NCI-H146 (cell line): ENCODE measurements around the gene DCC.

Source experiments
- DNase-seq: peaks from one replicate; lab custom pipeline; 2025; lab: John Stamatoyannopoulos, UW

The DCC gene

DNA sequence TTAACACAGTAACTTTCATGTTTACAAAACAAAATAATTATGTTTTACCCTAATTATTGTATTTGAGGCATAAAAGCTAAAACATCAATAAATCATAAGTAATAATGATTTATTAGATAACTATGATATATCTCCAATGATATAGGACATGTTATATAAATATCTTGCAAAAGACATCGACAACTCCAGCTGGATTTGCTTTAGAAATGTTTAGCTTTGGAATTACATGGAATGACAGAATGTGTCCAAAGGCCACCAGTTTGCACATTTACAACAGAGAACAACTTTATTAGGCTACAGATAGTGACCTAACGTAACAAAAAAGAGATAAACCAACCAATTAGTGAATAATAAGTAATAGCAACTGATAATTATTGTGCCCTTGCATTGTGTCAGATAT is 475.7 kb downstream of the DCC start:
- no peak for DNase-seq

DNA sequence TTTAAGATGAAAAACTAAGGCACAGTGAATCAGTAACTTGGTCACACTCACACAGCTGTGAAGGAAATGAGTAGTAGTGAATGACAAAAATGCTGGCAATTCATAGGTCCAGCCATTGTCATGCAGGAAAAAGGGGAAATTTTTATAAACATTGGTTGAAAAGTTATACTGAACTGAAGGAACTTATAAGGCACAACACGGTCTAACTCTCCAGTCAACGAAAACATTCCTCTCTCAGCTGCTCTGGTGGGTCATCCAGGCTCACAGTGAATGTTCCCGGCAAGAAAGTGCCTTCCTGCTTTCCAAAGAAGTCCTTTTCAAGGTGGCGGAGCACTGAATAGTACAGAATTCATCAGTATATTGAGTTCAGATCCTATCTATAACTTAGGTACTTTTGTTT is 476.1 kb downstream of the DCC start:
- DNase-seq: no peak

DNA sequence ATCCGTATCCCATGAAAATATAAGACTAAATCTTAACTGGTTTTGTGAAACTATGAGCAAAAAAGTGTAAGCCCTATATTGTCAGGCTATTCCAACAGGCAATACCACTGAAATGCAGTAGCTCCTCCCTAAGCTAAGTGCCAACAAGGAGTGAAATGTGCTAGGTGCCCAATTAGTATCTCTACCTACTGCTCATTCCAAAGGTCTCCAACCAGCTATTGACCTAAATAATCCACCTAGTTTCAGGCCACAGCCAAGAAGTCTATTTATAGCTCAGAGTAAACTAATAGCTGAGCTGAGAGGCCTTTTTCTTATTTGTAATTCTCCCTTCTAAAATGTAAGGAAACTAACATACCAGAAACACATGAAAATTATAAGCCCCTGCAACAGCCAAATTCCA is 482.2 kb downstream of the DCC start:
- no peak for DNase-seq

DNA sequence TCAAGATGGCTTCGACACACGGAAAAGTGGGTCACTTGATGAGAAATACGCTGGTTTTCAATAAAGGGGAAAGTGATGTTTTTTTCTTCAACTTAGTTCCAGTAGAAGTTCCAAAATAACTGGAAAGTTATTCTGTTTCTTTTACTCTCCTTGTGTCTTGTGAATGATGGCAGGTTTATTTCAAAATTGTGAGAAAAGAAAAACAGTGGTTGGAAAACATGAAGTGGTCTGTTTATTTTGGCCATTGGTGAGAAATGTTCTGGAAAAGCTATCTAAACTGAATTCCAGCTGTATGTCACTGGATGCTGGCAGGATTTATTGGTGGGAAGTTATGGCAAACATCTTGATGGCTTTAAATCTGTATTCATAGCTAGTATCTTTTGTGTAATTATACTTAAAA is 484.1 kb downstream of the DCC start:
- DNase-seq: no peak

DNA sequence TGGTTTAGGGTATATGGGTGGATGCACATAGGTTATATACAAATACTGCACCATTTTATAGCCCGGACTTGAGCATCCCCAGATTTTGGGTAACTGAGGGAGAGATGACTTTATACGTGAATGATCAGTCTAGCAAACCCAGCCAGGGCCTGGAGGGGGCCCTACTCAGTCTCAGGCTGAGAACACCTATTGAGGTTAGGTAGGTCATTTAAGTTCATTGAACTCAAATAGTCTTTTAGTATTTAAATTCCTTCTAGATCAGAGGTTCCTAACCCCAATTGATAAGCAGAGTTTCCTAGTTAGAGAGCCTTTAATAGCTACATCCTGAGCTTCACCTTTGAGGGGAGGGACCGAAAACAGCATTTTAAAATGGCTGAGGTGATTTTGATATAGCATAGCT is 487.0 kb downstream of the DCC start:
- no peak for DNase-seq

DNA sequence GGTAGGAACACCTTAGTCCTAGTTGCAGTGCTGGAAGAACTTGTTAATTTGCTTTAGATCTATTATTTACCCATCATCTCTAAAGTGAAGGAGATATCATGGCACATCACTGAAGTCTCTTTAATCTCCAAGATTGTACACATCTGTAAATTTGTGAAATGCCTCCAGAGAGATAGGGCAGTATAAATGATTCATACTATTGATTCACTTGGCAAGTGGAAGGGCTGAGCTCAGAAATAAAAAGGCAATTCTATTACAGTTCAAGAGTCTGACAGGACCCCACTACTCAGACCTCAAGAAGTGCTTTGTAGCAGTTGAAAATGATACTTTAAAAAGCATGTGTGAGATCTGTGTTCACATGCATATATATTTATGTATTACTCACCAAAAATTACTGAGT is 489.3 kb downstream of the DCC start:
- DNase-seq: no peak

DNA sequence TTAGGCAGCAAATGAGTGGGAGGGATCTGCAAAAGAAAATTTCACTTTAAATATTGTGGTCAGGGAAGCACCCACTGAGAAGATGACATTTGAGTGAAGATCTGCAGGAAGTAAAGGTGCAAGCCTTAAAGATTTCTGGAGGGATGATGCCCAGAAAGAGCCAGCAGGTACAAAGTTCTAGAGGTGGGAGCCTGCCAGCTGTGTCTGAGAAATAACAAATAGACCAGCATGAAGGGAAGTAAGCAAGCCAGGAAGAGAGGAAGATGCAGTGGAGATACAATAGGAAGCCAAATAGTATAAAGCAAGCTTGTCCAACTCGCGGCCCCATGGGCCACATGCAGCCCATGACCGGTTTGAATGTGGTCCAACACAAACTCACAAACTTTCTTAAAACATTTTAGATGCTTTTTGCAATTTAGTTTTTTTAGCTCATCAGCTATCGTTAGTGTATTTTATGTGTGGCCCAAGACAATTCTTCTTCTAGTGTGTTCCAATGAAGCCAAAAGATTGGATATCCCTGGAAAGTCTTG is 489.9 kb downstream of the DCC start:
- no peak for DNase-seq

DNA sequence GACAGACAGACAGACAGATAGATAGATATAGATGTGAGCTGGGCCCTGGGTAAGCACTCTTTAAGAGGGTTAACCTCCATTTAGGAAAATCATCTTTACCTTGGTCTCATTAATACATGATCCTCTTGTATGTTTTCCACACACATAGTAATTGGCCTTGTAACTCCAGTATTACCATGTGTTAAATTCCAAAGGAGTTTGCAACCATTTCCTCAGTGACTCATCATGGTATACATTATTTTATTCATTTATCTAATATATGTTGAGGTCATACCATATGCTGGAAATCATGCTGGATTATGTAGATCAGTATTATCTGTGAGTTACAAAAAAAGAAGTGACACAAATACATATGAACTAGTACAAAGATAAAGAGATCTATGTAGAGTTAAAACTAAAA is 504.3 kb downstream of the DCC start:
- DNase-seq: no peak

DNA sequence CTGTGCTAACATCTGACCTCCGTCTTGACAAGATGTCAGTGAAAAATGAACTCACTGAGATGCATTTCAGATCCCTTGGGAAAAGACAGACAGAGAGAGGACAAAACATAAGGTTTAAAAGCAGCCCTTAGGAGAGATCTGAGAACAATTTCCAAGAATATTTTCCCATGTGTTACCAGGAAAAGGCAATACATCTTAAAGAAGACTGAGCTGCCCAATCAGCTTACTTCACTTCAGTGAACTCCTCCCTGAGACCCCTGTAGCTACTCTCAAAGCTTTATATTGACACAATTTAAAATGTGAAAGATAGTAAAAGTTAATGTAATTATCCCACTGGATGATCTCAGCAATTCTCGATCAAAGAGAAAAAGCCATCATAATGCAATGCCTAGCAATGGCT is 505.0 kb downstream of the DCC start:
- no peak for DNase-seq

DNA sequence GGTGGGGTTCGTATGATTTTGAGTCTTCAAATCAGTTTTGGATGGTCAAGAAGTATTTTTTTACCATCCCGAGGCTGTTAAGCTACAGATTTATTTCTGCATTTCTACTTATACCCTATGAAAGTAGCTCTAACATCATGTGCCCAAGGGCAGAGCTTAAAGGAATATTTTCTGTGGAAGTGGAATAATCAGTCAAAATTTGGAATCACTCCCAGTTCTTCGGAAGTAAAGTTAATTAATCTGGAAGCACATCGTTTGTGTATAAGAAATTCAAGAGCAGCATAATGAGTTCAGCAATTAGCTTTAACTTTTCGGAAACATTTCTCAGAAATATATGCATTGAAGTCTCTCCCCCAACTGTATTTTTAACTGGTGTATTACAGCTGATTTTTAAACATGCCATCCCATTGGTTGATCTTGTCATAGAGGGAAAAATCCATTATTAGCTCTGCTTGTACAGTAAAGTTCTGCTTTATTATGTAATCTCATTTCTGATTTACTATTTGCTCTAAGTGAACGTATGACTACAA is 510.1 kb downstream of the DCC start:
- no peak for DNase-seq

DNA sequence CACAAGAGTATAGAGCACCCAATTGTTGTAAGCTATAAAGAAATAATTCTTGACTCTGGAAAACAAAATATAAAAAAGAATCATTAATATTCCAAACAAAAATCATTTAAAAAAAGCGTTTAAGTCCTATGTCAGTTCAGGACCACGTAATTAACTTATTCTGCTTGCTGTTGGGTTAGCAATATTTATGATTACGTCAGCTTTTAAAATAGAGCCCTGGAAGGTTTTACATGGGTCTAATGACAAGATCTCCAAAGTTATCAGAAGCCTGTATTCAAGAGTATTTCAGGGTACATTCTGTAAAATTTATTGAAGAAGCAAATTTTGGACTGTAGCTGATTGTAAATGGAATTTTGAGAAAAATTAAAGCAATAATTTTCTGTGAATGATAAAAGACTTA is 521.6 kb downstream of the DCC start:
- DNase-seq: no peak

DNA sequence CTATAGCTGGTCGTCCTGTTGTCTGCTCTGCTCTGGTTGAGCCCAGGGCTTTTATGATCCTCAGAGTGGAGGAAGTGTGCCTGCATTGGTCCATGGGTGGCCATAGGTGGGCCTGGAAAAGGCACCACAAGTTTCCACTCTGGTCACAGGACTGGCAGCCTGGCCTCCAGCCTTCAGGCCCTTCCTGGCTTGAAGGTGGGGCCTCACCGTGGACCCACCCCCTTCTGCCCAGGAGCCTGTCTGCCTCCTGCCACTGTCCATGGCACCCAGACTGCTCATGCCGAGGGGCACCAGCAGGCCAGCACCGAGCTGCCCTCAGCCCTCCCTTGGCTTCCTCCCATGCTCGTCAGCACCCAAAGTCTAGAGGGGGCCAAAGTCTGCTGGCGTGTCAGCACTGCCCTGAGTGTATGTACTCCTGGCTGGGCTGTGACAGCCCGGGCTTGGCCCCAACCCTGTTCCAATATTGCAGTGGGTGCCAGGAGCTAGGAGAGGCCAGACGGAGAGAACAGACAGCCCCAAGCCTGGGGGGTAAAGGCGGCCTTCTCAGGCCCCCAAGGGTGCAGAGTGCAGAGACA is 529.4 kb downstream of the DCC start:
- DNase-seq: no peak

DNA sequence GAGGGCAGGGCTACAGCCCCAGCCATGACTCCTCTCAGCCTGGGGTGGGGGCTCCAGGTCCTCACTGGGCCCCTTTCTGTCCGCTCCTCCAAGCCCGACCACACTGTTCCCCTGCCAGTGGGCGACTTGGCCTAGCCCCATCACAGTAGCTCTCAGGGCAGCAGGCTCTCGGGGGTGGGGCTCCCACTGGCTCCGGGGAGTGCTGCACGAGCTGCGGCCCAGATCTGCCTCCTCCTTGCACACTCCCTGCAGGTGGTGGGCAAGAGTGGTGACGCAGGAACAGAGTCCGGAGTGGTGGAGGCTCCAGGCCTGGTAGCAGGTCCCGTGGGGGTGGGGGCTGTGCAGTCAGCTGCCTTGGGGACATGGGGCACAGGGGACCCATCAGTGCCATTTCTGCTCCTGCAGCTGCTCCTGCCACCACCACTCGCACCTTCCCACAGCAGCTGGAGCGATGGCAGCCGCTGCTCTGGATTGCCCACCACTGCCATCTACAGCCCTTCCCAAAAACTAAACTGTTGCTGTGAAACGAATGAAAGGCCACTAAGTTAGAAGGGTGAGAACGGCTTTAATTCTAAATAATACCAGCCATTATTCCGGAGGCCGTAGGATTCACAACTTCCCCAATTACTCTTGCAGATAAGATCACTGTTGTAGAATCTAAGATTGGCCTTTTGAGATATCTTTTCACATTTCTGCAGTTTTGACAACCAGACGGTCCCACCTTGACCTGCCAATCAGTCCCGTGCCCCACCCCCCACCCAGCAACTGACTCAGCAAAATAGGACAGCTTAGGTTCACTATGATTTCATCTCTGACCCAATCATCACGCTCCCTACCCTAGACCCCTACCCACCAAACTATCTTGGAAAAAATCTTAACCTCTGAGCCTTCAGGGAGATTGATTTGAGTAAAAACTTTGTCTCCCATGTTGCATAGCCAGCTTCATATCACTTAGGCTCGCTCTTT is 530.2 kb downstream of the DCC start:
- DNase-seq: peak; percentile 42

DNA sequence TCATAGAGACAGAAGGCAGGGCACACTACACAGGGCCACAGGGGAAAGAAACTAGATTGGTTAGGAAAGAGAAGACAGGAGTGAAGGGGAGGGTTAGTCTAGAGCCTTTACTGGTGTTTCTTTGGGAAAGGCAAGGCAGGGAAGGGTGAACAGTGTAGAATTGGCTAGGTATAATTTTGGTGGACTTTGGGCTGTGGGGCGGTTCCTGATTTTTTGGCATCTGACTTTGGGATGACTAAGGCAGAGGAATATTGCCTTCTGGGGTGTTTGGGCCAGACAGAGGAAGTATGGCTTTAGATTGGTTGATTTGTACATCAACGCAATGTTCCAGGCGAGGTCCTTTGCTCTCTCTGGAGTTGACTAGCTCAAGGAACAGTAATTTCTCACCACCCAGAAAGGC is 534.8 kb downstream of the DCC start:
- no peak for DNase-seq

DNA sequence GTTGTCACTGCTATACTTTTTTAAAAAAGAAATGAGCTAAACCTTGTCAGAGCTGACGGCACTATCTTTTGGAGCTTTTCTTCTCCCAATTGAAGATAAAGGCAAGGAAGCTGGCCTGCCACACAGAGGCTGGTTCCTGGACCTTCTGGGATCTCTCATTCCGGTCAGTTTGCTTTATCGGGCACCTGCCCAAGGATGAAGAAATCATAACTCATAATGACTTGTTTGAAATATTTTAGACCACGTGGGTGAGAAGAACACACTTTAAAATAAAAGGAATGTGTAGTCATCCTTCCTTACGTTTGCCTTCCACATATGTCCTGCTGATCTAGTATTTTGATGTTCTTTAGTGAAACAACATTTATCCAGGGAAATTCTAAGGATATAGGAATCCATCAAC is 535.7 kb downstream of the DCC start:
- no peak for DNase-seq

DNA sequence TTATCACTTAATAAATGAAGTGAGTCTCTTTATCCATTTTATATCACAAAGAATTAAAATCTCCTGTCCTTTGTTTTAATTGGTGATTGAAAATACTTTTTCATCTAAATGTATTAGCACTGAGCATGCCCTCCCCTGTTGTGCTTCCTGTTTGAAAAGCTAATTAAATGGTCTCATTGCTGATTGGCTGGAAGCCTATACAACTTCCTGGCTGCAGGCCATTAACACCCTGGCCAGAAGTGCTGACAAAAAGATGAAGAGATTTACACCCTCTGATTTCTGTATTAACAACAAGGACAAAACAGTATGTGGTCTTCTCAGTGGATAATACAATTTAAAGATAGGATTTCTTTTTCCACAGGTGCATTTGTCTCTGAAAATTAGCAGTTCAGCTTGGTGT is 548.0 kb downstream of the DCC start:
- DNase-seq: peak; percentile 25

DNA sequence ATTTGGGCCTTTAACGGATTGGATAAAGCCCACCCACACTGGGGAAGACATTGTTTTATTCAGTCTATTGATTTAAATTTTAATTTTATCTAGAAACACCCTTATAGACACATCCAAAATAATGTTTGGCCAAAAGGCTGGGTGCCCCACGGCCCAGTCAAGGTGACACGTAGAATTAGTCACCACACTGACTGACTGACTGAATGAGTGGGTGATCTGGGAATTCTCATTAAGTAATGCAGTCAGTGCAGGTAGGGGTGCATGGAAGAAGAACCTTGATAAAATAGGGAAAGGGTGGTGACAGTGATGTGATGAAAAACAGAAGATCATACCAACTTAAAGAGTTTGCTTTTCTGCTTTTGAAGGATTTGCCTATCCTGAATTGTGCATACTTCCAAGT is 554.8 kb downstream of the DCC start:
- no peak for DNase-seq

DNA sequence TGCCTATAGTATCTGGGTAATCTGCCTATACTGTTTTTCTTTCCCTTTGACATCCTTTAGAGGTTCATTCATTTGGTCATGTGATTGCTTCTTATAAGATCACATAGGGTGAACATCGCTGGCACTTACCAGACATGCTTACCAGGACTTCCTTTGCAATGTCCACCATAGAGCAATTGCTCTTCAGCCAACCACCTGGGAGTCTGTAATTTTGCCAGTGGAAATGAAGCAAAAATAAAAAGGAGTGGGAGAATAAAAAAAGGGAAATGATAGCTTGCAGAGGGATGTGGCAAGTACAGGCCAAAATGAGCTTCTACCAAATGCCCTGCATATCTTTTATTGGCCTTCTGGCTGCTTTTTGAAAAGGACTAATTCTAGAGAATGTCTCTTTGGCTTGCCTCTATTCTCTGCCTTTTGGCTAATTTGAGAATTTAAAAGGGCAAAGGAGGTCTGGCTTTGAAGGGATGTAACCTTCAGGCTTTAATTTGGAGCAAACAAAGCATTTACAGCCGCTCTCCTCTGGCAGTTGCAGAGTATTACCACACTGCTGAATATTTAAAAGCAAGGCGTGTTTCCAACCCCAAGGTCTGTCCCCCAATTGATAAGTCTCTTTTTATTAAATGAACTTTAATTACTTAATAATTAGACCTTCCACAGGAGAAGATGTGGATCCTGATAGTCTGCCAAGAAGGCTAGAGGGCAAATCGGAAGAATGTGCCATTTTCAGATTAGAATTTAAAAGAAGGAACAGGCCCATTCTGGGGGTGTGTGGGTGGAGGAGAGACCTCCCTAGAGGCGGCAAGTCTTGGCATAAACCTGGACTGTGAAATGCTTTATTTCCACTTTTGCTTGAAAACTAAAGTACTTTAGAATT is 557.9 kb downstream of the DCC start:
- no peak for DNase-seq

DNA sequence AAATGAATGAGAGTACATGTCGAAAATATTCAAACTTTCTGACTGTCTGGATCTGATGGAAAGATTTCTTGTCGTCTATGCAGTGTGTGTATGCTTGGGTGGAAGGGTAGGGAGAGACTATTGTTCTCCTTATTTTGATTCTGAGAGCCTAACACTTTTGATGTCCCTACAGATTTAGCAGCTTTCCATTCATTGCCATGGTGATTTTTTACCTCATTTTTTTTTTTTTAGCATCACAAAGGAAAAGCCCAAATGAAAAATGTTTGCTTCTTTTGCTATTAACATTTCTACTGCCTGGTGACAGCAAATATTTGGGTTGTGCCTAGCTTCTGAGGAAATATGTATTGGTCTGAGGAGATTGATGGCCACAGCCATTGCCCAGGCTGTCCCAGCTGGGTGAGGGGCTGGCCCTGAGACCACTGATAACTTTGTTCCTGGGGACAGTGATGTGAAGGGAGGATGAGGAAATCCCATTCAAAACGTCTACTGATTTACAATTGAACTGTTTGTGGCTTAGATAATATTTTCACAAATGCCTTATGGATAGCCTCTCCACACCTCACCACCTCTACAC is 558.6 kb downstream of the DCC start:
- DNase-seq: no peak

DNA sequence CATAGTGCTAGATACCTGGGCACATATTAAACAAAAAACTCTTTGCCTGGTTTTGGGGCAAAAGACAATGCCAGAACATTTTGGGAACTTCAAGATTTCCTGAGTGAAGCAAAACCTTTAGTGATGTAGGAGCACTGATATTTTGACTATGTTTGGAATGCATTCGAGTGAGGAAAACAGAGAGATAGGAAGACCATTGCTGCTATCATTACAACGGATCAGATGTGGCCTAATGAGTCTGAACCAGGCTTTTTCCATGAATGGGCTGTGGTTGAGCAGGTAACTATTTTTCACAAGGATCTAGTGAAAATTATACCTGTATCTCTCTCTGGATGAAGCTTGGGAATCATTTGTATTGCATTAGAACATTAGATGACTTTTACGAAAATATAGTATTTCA is 562.2 kb downstream of the DCC start:
- DNase-seq: no peak

DNA sequence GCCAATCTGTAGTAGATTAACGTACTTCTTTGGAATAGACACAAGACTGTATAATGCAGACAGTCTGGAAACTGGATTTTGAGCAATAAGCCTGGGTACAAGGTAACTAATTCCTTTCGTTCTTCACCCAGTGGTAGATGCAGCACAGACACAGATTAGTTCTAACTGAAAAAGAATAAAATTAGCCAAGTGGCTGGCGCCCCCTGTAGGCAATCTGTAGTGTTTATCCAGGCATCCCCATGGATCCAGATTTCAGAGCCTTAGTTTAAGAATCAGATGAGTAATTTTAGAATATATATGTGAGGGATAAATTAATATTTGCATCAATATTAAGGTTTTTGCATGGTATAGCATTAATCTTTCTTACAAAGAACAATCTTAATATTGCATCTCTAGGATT is 563.9 kb downstream of the DCC start:
- DNase-seq: peak; percentile 63
